PC-3 (cell line): ENCODE results near the gene ERP44.

Source experiments
- CTCF ChIP-seq: fragments of 300-600 bp; sonication (generic); conservative IDR thresholded peaks from 2 replicates; pipeline ENCODE4 v1.5.1; 2017; ENCODE audit warnings: antibody characterized with exemption, low read depth, mild to moderate bottlenecking, low read length
- EZH2 ChIP-seq: fragments of 300-600 bp; sonication (generic); IDR thresholded peaks from one replicate; pipeline ENCODE4 v1.6.1; 2017; ENCODE audit warnings: antibody characterized with exemption, mild to moderate bottlenecking, low read length; ENCODE audit not compliant: unreplicated experiment

DNA sequence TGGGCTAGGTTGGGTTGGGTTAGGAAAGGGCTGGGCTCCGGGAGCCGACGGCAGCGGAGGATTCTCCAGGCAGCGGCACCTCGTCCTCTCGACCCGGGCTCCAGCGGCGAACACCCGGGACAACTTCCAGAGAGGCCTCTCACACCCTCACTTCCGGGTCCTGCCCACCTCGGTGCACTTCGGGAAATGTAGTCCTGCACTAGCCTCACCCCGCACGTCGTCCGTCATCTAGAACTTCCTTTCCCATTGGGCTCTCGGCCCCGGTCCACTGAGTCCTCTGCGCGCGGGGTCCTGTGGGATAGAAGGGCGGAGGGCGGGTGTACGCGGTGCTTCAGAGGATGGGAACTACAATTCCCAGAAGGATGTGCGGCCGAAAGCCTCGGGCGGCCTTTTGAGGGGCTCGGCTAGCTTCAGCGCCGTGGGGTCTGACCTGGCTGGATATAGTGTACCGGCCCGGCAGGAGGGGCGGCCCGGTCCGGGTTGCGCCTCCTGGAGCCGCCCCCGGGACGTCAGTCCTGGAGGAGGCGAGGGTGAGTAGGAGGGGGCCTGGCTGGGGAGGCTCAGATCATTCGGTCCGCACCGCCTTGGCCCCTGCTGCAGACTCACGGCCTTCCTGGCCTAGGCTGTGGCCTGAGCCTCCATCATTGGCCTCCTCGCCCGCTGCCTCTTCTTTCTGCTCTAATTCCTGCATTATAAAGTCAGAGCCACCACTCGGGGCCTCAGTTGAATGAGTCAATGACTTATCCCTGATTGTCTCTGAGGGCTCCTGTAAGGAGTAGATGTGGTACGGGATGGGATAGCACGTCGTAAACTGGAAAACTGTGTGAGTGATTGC lies at the start of gene ERP44, which contains the start of gene INVS:
- no peak for TF ChIP-seq EZH2
- no peak for TF ChIP-seq CTCF
